HG03135 (cell line): ENCODE data around the gene FLG2.
"Not testable (repeated sequence)": the region's sequence is repeated elsewhere in the genome, so short reads cannot be mapped to it uniquely, and the experiment has no call there.

ENCODE experiments used
- ATAC-seq: cut with Tn5 transposase; IDR thresholded peaks from one replicate; pipeline ENCODE4 v1.9.1; 2021; ENCODE audit warnings: mild to moderate bottlenecking, moderate library complexity; ENCODE audit not compliant: unreplicated experiment

Gene FLG2

DNA sequence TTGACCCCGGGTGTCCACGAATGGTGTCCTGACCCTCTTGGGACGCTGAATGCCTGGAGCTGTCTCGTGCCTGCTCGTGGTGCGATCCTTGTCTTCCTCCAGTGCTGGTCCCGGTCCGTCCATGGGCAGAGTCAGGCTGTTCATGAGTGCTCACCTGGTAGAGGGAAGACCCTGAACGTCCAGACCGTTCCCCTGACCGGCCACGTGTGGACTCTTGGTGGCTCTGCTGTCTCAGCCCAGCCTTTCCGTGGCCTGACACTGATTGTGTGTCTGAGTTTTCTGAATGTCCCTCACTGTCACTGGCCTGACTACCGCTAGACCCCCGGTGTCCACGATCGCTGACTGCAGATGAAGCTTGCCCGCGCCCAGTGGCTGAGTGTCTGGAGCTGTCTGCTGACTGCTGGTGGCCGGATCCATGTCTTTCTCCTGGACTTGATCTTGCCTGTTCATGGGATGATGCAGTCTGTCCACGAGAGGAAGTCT, 46.4 kb downstream of the FLG2 start:
- no peak for ATAC-seq

DNA sequence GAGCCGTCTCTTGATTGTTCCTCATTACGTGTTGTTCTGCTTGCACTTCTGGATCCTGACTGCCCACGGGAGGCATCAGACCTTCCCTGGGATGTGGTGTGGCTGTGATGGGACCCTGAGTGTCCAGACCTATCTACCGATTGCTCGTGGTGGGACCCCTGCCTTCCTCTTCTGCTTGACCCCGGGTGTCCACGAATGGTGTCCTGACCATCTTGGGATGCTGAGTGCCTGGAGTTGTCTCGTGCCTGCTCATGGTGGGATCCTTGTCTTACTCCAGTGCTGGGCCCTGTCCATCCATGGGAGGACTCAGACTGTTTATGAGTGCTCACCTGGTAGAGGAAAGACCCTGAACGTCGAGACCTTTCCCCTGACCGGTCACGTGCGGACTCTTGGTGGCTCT, 47.6 kb downstream of the FLG2 start:
- not testable (repeated sequence) for ATAC-seq

DNA sequence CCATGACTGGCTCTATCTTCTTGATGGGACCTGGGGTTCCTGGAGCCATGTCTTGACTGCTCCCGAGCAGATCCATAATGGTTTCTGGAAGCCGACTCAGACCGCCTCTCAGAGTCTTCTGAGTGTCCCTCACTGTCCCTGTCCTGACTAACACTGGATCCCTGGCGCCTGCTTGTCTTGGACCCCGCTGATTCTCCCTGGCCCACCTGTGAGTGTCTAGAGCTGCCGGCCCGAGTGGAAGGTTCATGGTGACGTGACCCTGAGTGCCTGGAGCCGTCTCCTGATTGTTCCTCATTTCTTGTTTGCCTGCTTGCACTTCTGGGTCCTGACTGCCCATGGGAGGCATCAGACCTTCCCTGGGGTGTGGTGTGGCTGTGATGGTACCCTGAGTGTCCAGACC, 49.9 kb downstream of the FLG2 start:
- no peak for ATAC-seq

DNA sequence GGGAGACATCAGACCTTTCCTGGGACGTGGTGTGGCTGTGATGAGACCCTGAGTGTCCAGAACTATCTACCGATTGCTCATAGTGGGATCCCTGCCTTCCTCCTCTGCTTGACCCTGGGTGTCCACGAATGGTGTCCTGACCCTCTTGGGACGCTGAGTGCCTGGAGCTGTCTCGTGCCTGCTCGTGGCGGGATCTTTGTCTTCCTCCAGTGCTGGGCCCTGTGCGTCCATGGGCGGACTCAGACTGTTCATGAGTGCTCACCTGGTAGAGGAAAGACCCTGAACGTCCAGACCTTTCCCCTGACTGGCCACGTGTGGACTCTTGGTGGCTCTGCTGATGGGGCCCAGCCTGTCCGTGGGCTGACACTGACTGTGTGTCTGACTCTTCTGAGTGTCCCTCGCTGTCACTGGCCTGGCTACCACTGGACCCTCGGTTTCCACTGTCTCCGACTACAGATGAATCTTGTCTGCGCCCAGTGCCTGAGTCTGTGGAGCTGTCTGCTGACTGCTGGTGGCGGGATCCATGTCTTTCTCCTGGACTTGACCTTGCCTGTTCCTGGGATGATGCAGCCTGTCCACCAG, 50.4 kb downstream of the FLG2 start:
- not testable (repeated sequence) for ATAC-seq

DNA sequence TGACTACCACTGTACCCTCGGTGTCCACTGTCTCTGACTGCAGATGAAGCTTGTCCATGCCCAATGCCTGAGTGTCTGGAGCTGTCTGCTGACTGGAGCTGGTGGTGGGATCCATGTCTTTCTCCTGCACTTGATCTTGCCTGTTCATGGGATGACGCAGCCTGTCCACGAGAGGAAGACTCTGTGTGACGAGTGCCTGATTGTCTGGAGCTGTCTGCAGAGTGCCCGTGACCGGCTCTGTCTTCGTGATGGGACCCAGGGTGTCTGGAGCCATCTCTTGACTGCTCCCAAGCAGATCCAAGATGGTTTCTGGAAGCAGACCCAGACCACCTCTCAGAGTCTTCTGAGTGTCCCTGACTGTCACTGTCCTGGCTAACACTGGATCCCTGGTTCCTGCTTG, 51.0 kb downstream of the FLG2 start:
- ATAC-seq: not testable (repeated sequence)

DNA sequence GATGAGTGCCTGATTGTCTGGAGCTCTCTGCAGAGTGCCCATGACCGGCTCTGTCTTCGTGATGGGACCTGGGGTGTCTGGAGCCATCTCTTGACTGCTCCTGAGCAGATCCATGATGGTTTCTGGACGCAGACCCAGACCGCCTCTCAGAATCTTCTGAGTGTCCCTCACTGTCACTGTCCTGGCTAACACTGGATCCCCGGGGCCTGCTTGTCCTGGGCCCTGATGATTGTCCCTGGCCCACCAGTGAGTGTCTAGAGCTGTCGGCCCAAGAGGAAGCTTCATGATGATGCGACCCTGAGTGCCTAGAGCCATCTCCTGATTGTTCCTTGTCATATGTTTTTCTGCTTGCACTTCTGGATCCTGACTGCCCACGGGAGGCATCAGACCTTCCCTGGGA, 51.8 kb downstream of the FLG2 start:
- not testable (repeated sequence) for ATAC-seq

DNA sequence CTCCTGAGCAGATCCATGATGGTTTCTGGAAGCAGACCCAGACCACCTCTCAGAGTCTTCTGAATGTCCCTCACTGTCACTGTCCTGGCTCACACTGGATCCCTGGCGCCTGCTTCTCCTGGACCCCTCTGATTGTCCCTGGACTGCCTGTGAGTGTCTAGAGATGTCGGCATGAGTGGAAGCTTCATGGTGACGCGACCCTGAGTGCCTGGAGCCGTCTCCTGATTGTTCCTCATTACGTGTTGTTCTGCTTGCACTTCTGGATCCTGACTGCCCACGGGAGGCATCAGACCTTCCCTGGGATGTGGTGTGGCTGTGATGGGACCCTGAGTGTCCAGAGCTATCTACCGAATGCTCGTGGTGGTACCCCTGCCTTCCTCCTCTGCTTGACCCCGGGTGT, 53.7 kb downstream of the FLG2 start:
- ATAC-seq: not testable (repeated sequence)

DNA sequence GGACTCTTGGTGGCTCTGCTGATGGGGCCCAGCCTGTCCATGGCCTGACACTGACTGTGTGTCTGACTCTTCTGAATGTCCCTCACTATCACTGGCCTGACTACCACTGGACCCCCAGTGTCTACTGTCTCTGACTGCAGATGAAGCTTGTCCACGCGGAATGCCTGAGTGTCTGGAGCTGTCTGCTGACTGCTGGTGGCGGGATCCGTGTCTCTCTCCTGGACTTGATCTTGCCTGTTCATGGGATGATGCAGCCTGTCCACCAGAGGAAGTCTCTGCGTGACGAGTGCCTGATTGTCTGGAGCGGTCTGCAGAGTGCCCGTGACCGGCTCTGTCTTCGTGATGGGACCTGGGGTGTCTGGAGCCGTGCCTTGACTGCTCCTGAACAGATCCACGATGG, 55.0 kb downstream of the FLG2 start:
- not testable (repeated sequence) for ATAC-seq

DNA sequence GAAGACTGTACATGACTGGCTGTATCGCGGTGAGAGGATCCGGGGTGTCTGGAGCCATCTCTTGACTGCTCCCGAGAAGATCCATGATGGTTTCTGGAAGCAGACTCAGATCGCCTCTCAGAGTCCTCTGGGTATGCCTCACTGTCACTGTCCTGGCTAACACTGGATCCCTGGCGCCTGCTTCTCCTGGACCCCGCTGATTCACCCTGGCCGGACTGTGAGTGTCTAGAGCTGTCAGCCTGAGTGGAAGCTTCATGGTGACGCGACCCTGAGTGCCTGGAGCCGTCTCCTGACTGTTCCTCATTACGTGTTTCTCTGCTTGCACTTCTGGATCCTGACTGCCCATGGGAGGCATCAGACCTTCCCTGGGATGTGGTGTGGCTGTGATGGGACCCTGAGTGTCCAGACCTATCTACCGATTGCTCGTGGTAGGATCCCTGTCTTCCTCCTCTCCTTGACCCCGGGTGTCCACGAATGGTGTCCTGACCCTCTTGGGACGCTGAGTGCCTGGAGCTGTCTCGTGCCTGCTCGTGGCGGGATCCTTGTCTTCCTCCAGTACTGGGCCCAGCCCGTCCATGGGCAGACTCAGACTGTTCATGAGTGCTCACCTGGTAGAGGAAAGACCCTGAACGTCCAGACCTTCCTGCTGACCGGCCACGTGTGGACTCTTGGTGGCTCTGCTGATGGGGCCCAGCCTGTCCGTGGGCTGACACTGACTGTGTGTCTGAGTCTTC, 56.5 kb downstream of the FLG2 start:
- not testable (repeated sequence) for ATAC-seq
